ENCODE results near the gene ARHGAP24. TPM values are rescaled to one million over a fixed set of nuclear protein-coding genes. Genes with fewer than 3 reads are reported as not detected.

Gene ARHGAP24
- total and polyA plus RNA-seq, 8 donors, result 22.0 to 35.0 (median 25.8) TPM

DNA sequence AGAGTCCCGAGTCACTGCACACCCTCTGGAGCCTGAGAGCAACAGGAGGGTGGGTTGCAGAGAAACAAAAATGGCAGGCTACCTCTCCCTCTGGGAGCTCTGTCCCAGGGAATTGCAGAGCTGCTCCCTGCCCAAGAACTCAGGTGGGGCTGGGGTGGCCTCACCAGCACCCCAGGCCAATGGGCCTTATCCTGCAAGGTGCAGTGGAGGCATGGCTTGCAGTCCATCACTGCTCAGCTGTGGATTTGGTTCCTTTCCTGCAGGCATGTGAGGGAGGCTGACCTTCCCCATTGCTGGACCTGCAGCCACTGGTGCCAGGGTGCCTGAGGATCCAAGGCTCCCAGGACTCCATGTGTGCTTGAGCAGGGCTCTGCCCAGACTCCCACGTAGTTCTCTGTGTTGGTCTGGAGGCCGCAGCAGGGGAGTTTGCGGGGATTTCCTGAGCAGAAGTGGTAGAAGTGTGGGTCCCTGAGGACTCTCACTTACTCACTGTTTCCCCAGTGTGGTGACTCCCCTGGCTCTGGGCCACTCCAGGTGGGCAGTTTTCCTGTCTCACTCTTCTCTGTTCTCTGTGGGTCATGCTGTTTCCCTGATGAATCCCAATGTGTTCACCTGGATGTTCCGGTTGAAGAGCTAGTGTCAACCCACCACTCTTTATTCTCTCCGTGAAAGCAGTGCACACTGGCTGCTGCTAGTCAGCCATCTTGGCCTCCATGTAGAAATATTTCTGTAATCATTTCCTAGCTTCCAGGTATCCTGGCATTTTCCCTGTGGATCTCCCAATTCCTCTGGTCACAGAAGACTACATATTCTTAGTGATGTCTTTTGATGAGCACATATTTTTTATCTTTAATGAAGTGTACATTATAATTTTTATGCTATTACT lies 82.3 kb downstream of the ARHGAP24 start:
- DNase-seq (no peak), ATAC-seq (no peak)
- peaks cover 2 to 12% of the 10 kb centered on the region in 2 donors for H3K9me3 ChIP-seq
- intact Hi-C loops (cut with DNase I), result no loop called here
- peaks cover 0 to 2% of the 10 kb centered on the region in 2 donors for H3K4me1 ChIP-seq
- no peak overlapping the region for H3K27ac ChIP-seq
- TF ChIP-seq CTCF (IDR thresholded peaks at IDR 0.05), result no peak
- H3K36me3 ChIP-seq, result no peaks in the 10 kb centered on the region
- no peaks in the 10 kb centered on the region for H3K27me3 ChIP-seq
- no peak overlapping the region for H3K4me3 ChIP-seq

DNA sequence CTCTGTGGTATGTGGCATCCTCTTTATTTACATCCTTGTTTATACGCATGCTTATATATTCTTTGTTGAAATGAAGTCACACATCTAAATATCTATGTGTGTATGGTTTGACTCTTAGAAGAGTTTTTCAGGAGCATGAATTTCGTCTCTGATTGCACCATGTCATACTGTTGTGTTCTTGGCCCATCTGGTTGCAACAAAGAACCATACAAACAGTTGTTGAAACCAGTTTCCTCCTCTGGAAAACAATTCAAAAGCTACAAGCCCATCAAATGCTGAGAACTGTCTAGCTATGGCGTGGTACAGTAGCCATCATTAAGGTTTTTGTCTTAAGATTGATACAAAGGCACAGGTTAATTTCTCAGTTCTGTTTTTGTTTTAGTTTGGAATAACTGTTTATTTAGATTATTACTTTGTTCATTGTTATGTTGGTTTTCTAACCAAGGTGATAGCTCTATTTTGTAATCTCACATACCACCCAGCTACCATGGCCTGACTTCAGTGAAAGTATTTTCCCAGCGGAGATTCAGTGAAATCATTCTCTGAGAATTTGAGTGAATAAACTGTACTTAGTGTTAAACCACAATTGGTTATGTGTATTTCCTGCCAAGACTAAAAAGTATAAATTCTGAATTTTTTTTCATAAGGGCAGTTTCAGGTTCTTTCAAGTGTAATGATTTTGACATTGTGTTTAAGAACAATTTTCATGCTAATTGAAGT lies 91.0 kb downstream of the ARHGAP24 start:
- Histone ChIP-seq H3K4me3 (no peak overlapping the region), H3K27ac (no peak overlapping the region), H3K9me3 (peaks cover 0 to 5% of the 10 kb centered on the region in 2 donors), H3K36me3 (peaks cover 0 to 5% of the 10 kb centered on the region in 2 donors), H3K4me1 (no peaks in the 10 kb centered on the region), H3K27me3 (no peaks in the 10 kb centered on the region)
- DNase-seq (no peak), ATAC-seq (no peak)
- TF ChIP-seq CTCF (IDR thresholded peaks at IDR 0.05), result no peak
- intact Hi-C loops (cut with DNase I), result loop anchor here in 1 of 2 donors (10.0 kb wide), 1 partner anchor 311 kb away; no protein-coding TSS in a partner anchor

GRCh38 chr4:85569730-85570299 lies 94.9 kb downstream of the ARHGAP24 start:
- H3K4me3 ChIP-seq, result no peak overlapping the region
- H3K27me3 ChIP-seq, result no peaks in the 10 kb centered on the region
- H3K36me3 ChIP-seq, result peaks cover 0 to 12% of the 10 kb centered on the region in 2 donors
- H3K27ac ChIP-seq, result no peak overlapping the region
- ATAC-seq, result no peak
- no peaks in the 10 kb centered on the region for H3K4me1 ChIP-seq
- DNase-seq, result no peak
- intact Hi-C loops (cut with DNase I), result loop anchor here in 1 of 2 donors (10.0 kb wide), 1 partner anchor 315 kb away; no protein-coding TSS in a partner anchor
- no peak for TF ChIP-seq CTCF (IDR thresholded peaks at IDR 0.05)
- no peaks in the 10 kb centered on the region for H3K9me3 ChIP-seq

- H3K4me3 ChIP-seq, result no peak overlapping the region
- ATAC-seq (no peak), DNase-seq (no peak)
- H3K9me3 ChIP-seq, result no peaks in the 10 kb centered on the region
- H3K27me3 ChIP-seq, result no peaks in the 10 kb centered on the region
- intact Hi-C loops (cut with DNase I), result no loop called here
- no peak overlapping the region for H3K27ac ChIP-seq
- no peaks in the 10 kb centered on the region for H3K4me1 ChIP-seq
- no peak for TF ChIP-seq CTCF (IDR thresholded peaks at IDR 0.05)
- H3K36me3 ChIP-seq, result peaks cover 0 to 12% of the 10 kb centered on the region in 2 donors
Observed at GRCh38 chr4:85570388-85570787, 95.4 kb downstream of the ARHGAP24 start.

DNA sequence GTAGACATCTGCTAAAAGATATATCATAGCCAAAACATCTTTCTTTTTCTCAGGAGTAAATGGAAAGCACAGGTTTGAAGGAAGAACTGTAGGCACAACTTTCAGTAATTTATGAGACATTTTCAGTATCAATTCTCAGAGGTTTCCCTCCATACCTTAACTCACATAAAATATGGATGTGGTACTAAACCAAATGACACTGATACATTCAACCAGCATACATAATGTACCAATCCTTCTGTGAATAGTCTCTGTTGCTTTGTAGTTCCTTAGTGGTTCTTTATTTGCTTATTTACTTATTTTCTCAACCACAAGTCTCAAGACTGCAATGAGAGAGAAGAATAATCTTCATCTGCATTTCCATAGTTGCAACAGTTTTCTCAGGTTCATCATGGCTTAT lies 96.1 kb downstream of the ARHGAP24 start:
- Histone ChIP-seq H3K4me3 (no peak overlapping the region), H3K4me1 (no peaks in the 10 kb centered on the region), H3K27ac (no peak overlapping the region), H3K9me3 (no peaks in the 10 kb centered on the region), H3K36me3 (peaks cover 0 to 12% of the 10 kb centered on the region in 2 donors), H3K27me3 (no peaks in the 10 kb centered on the region)
- no peak for ATAC-seq
- no peak for TF ChIP-seq CTCF (IDR thresholded peaks at IDR 0.05)
- DNase-seq, result no peak
- intact Hi-C loops (cut with DNase I), result no loop called here
